Trophoblast cell (in vitro differentiated cells and primary cell): ENCODE measurements around the gene SDHA. TPM values are rescaled to one million over a fixed set of nuclear protein-coding genes. Genes with fewer than 3 reads are reported as not detected.
"Not testable (repeated sequence)": the region's sequence is repeated elsewhere in the genome, so short reads cannot be mapped to it uniquely, and the experiment has no call there.

Experiments
- DNase-seq, 2 donors: peaks; one replicate each; pipeline ENCODE4 v3.0.0-alpha.2; 2016
- H2AFZ ChIP-seq: 2 replicates; pipeline ENCODE4 v1.6.1; 2013; ENCODE audit warnings: low read length, moderate library complexity, mild to moderate bottlenecking; ENCODE audit not compliant: insufficient read depth, poor library complexity
- H2AK5ac ChIP-seq: 2 replicates; pipeline ENCODE4 v1.6.1; 2013; ENCODE audit warnings: mild to moderate bottlenecking, low read length
- H2BK120ac ChIP-seq: 2 replicates; pipeline ENCODE4 v1.6.1; 2013; ENCODE audit warnings: low read length, mild to moderate bottlenecking, moderate library complexity; ENCODE audit not compliant: insufficient read depth, poor library complexity
- H2BK12ac ChIP-seq: 2 replicates; pipeline ENCODE4 v1.6.1; 2013; ENCODE audit warnings: mild to moderate bottlenecking, low read length, moderate library complexity
- H2BK5ac ChIP-seq: 2 replicates; pipeline ENCODE4 v1.6.1; 2013; ENCODE audit warnings: low read length, low read depth, moderate library complexity, mild to moderate bottlenecking; ENCODE audit not compliant: poor library complexity
- H3K14ac ChIP-seq: 2 replicates; pipeline ENCODE4 v1.6.1; 2013; ENCODE audit warnings: mild to moderate bottlenecking, low read length
- H3K18ac ChIP-seq: 2 replicates; pipeline ENCODE4 v1.6.1; 2013; ENCODE audit warnings: mild to moderate bottlenecking, low read length
- H3K23ac ChIP-seq: 2 replicates; pipeline ENCODE4 v1.6.1; 2013; ENCODE audit warnings: low read length
- H3K27ac ChIP-seq: 2 replicates; pipeline ENCODE4 v1.5.1; 2013; ENCODE audit warnings: low read depth, mild to moderate bottlenecking, inconsistent platforms, low read length, moderate library complexity
- H3K27me3 ChIP-seq: 2 replicates; pipeline ENCODE4 v1.6.1; 2013; ENCODE audit warnings: inconsistent platforms, mild to moderate bottlenecking, low read length, moderate library complexity; ENCODE audit not compliant: insufficient read depth
- H3K36me3 ChIP-seq, 2 experiments: 1 replicate in 1 of 2; 2 replicates in 1 of 2; pipeline ENCODE4 v1.6.1; 2013; ENCODE audit warnings: low read length in 2 of 2, mild to moderate bottlenecking in 2 of 2, moderate library complexity in 1 of 2; ENCODE audit not compliant: insufficient read depth in 2 of 2, control insufficient read depth in 1 of 2
- H3K4ac ChIP-seq: 2 replicates; pipeline ENCODE4 v1.6.1; 2013; ENCODE audit warnings: low read depth, mild to moderate bottlenecking, low read length, moderate library complexity
- H3K4me1 ChIP-seq, 2 experiments: 1 replicate in 1 of 2; 2 replicates in 1 of 2; pipeline ENCODE4 v1.6.1; 2013; ENCODE audit warnings: low read length in 2 of 2, mild to moderate bottlenecking in 2 of 2, moderate library complexity in 1 of 2; ENCODE audit not compliant: insufficient read depth in 2 of 2, control insufficient read depth in 1 of 2
- H3K4me2 ChIP-seq: 2 replicates; pipeline ENCODE4 v1.6.1; 2013; ENCODE audit warnings: inconsistent platforms, mild to moderate bottlenecking, low read length, moderate library complexity
- H3K4me3 ChIP-seq: 2 replicates; pipeline ENCODE4 v1.5.1; 2013; ENCODE audit warnings: mild to moderate bottlenecking, low read depth, low read length, inconsistent platforms
- H3K79me1 ChIP-seq: one replicate; pipeline ENCODE4 v1.6.1; 2013; ENCODE audit warnings: low read length
- H3K79me2 ChIP-seq: 2 replicates; pipeline ENCODE4 v1.6.1; 2013; ENCODE audit warnings: low read length, mild to moderate bottlenecking; ENCODE audit not compliant: control insufficient read depth, insufficient read depth, poor library complexity
- H3K9ac ChIP-seq: 2 replicates; pipeline ENCODE4 v1.6.1; 2013; ENCODE audit warnings: mild to moderate bottlenecking, low read length
- H3K9me3 ChIP-seq: 2 replicates; pipeline ENCODE4 v1.6.1; 2013; ENCODE audit warnings: low read depth, mild to moderate bottlenecking, control low read depth, inconsistent platforms, low read length; ENCODE audit not compliant: insufficient read depth
- H4K12ac ChIP-seq: 2 replicates; pipeline ENCODE4 v1.6.1; 2013; ENCODE audit warnings: low read depth, mild to moderate bottlenecking, low read length, moderate library complexity
- H4K8ac ChIP-seq: 2 replicates; pipeline ENCODE4 v1.6.1; 2013; ENCODE audit warnings: low read depth, mild to moderate bottlenecking, low read length, moderate library complexity
- H4K91ac ChIP-seq: one replicate; pipeline ENCODE4 v1.6.1; 2013; ENCODE audit warnings: low read depth, mild to moderate bottlenecking, low read length, moderate library complexity
- WGBS: extraction: QIAGEN DNeasy Blood & Tissue Kit; methylation state at CpG from one replicate; pipeline ENCODE4 v1.1.7; 2013; ENCODE audit warnings: missing lambda C conversion rate; ENCODE audit not compliant: insufficient read length, insufficient coverage; ENCODE audit errors: extremely low coverage; 5-methylcytosine and 5-hydroxymethylcytosine counted together
- polyA plus RNA-seq: library from polyadenylated mRNA; stranded (reverse); fragments of 200-250 nt; gene quantifications from 2 replicates; pipeline ENCODE4 v1.2.3, GENCODE V29; 2013

Gene SDHA
- 117 and 122 TPM in 2 replicates for polyA plus RNA-seq

- peak within 1 kb of the TSS; percentile 96 for H3K4me3 ChIP-seq
- peak within 1 kb of the TSS; percentile 54 for H3K27ac ChIP-seq
- H3K9ac ChIP-seq, result peak within 1 kb of the TSS; percentile 93
- peak within 1 kb of the TSS; percentile 39 for H2AK5ac ChIP-seq
- not testable (repeated sequence) for H2BK12ac ChIP-seq, H3K79me1 ChIP-seq, H3K36me3 ChIP-seq, H3K27me3 ChIP-seq, H3K23ac ChIP-seq, H3K9me3 ChIP-seq, H3K4me1 ChIP-seq
- peak within 1 kb of the TSS; percentile 90 for H4K91ac ChIP-seq
- peak within 1 kb of the TSS; percentile 95 for H4K8ac ChIP-seq
- peak within 1 kb of the TSS; percentile 95 for H3K4me2 ChIP-seq
- H3K14ac ChIP-seq, result peak within 1 kb of the TSS; percentile 92
- DNase-seq, result peak; percentile 88 to 96
- peak within 1 kb of the TSS; percentile 92 for H2BK120ac ChIP-seq
- H3K79me2 ChIP-seq, result peaks cover 15% of the 10 kb centered on the region
- WGBS, result no CpG with 5 or more reads among the region's 75 CpGs
- peak within 1 kb of the TSS; percentile 78 for H3K18ac ChIP-seq
- H2AFZ ChIP-seq, result peak within 1 kb of the TSS; percentile 97
- peak within 1 kb of the TSS; percentile 75 for H2BK5ac ChIP-seq
- H3K4ac ChIP-seq, result peak within 1 kb of the TSS; percentile 90
- H4K12ac ChIP-seq, result peak within 1 kb of the TSS; percentile 83
Observed at GRCh38 chr5:217494-218456, at the start of gene SDHA, which contains the start of gene CCDC127. SDHA (plus strand) TSS chr5:218320; CDS start chr5:218356, 36 bp downstream. CCDC127 (minus strand) TSS chr5:218153; CDS start chr5:216849, 1,304 bp downstream.

- Histone ChIP-seq H3K4me2 (no peak overlapping the region), H4K8ac (no peak overlapping the region), H3K9ac (no peak overlapping the region), H3K4me3 (peak overlapping the region; percentile 45), H2BK12ac (no peak overlapping the region), H3K4ac (no peak overlapping the region), H3K79me2 (no peaks in the 10 kb centered on the region), H2BK5ac (no peak overlapping the region), H2BK120ac (no peak overlapping the region), H3K36me3 (peaks cover 50 to 54% of the 10 kb centered on the region in 2 experiments), H3K79me1 (no peaks in the 10 kb centered on the region), H4K91ac (no peak overlapping the region), H2AFZ (no peak overlapping the region), H3K4me1 (no peaks in the 10 kb centered on the region), H3K18ac (no peak overlapping the region), H4K12ac (no peak overlapping the region), H3K9me3 (no peaks in the 10 kb centered on the region), H2AK5ac (no peak overlapping the region), H3K23ac (no peak overlapping the region), H3K14ac (no peak overlapping the region), H3K27ac (no peak overlapping the region), H3K27me3 (no peaks in the 10 kb centered on the region)
- no CpG with 5 or more reads among the region's 32 CpGs for WGBS
- DNase-seq, result peak; percentile 77 to 86
Observed at GRCh38 chr5:169071-169727, 48.9 kb upstream of the SDHA start.

- Histone ChIP-seq H3K14ac (no peak overlapping the region), H3K4me1 (peaks cover 0 to under 1% of the 10 kb centered on the region in 2 experiments), H2BK120ac (no peak overlapping the region), H3K18ac (no peak overlapping the region), H3K9ac (no peak overlapping the region), H2AK5ac (no peak overlapping the region), H3K27ac (no peak overlapping the region), H3K79me2 (no peaks in the 10 kb centered on the region), H3K36me3 (peaks cover 49 to 51% of the 10 kb centered on the region in 2 experiments), H3K27me3 (no peaks in the 10 kb centered on the region), H2BK12ac (no peak overlapping the region), H4K91ac (no peak overlapping the region), H2BK5ac (no peak overlapping the region), H3K79me1 (no peaks in the 10 kb centered on the region), H3K4ac (no peak overlapping the region), H3K4me2 (no peak overlapping the region), H4K8ac (no peak overlapping the region), H2AFZ (no peak overlapping the region), H3K23ac (no peak overlapping the region), H4K12ac (no peak overlapping the region), H3K4me3 (no peak overlapping the region), H3K9me3 (no peaks in the 10 kb centered on the region)
- DNase-seq, result no peak
- no CpG with 5 or more reads among the region's 12 CpGs for WGBS
Observed at GRCh38 chr5:169728-170094, 48.4 kb upstream of the SDHA start.

GRCh38 chr5:170971-171800, 46.9 kb upstream of the SDHA start:
- Histone ChIP-seq H3K79me1 (peaks cover 3% of the 10 kb centered on the region), H3K4me2 (no peak overlapping the region), H3K4ac (no peak overlapping the region), H3K4me1 (peaks cover 8 to 9% of the 10 kb centered on the region in 2 experiments), H2BK12ac (no peak overlapping the region), H3K27me3 (no peaks in the 10 kb centered on the region), H2AK5ac (no peak overlapping the region), H2BK120ac (no peak overlapping the region), H3K4me3 (no peak overlapping the region), H3K9ac (no peak overlapping the region), H3K9me3 (no peaks in the 10 kb centered on the region), H3K36me3 (peaks cover 55 to 56% of the 10 kb centered on the region in 2 experiments), H3K27ac (no peak overlapping the region), H2BK5ac (no peak overlapping the region), H3K14ac (no peak overlapping the region), H3K18ac (no peak overlapping the region), H4K8ac (no peak overlapping the region), H2AFZ (no peak overlapping the region), H3K79me2 (no peaks in the 10 kb centered on the region), H4K91ac (no peak overlapping the region), H3K23ac (no peak overlapping the region), H4K12ac (no peak overlapping the region)
- DNase-seq, result no peak
- WGBS, result no CpG with 5 or more reads among the region's 37 CpGs
